ENCODE data around the gene TRIM74.

- no peak for TF ChIP-seq CTCF (IDR thresholded peaks at IDR 0.05)
- no peak for TF ChIP-seq ZFX (IDR thresholded peaks at IDR 0.05; ENCODE audit: borderline replicate concordance)
Measured at GRCh38 chr7:72924386-72924732, 44.9 kb downstream of the TRIM74 start.

Measured in 22Rv1 (cell line).